Measurements from ENCODE around the gene YTHDC2. TPM values are rescaled to one million over a fixed set of nuclear protein-coding genes. Genes with fewer than 3 reads are reported as not detected.

YTHDC2 gene
- total and polyA plus RNA-seq, 2 of the 13 experiments (the other 11 are each of a cell fraction or from before 2014, with no cell fraction given): 6.7 to 17.8 TPM

DNA sequence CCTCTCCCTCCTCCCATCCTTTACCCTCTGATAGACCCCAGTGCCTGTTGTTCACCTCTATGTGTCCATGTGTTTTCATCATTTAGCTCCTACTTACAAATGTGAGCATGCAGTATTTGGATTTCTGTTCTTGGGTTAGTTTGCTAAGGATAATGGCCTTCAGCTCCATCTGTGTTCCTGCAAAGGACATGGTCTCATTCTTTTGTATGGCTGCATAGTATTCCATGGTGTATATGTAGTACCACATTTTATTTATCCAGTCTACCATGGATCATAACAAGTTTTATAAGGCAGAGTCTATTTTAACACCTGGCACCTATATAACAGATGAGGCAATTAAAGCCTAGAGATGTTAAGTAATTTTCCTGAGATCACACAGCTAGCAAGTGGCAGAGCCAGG lies 7.4 kb downstream of the YTHDC2 start:
- DNase-seq (ENCODE audit: low spot score) (no peak), FAIRE-seq (no peak), ATAC-seq (no peak)
- Histone ChIP-seq H3K36me3 (replicated peaks in 1 of 2; ENCODE audit: control insufficient read depth in 1 of 2, insufficient read depth in 2 of 2, low read length in 2 of 2) (no peaks in the 10 kb centered on the region; a peak in 2 of 5 replicates), H3K27me3 (ENCODE audit: control insufficient read depth in 1 of 2, insufficient read depth in 2 of 2, low read length in 2 of 2) (no peaks in the 10 kb centered on the region), H2AFZ (ENCODE audit: low read length) (no peak overlapping the region), H3K4me1 (ENCODE audit: insufficient read depth, low read length) (peaks cover 29% of the 10 kb centered on the region), H4K20me1 (ENCODE audit: insufficient read depth, low read length) (no peaks in the 10 kb centered on the region), H3K79me2 (ENCODE audit: insufficient read depth, low read length) (peaks cover 9% of the 10 kb centered on the region), H3K4me3 (replicated peaks in 1 of 3; ENCODE audit: insufficient read depth in 1 of 3, low read depth in 2 of 3, low read length in 3 of 3) (no peak overlapping the region), H3K9ac (ENCODE audit: insufficient read depth, low read depth, low read length) (no peak overlapping the region), H3K27ac (ENCODE audit: extremely low read length, insufficient read depth, low read length) (no peak overlapping the region), H3K9me3 (ENCODE audit: low read length) (no peaks in the 10 kb centered on the region), H3K4me2 (ENCODE audit: low read depth, low read length) (no peak overlapping the region)
- ChIA-PET CTCF (ENCODE audit: low intra/inter-chr PET ratio, low total read pairs) (no interaction called here), POLR2A (no interaction called here)
- no TSS peak for BruUV-seq (replicated peaks)
- TF ChIP-seq HDAC1 (CRISPR knock-in tag; IDR thresholded peaks at IDR 0.05) (no peak), ASH2L (IDR thresholded peaks at IDR 0.05; ENCODE audit: insufficient read length, low read depth, low read length) (no peak), WIZ (CRISPR knock-in tag; IDR thresholded peaks at IDR 0.05) (no peak), RBM22 (optimal IDR thresholded peaks at IDR 0.05; ENCODE audit: low read length) (no peak), ZNF703 (CRISPR knock-in tag; IDR thresholded peaks at IDR 0.05; ENCODE audit: borderline replicate concordance) (no peak), ZNF580 (CRISPR knock-in tag; IDR thresholded peaks at IDR 0.05; ENCODE audit: borderline replicate concordance, low read depth) (no peak), PRDM10 (CRISPR knock-in tag; IDR thresholded peaks at IDR 0.05; ENCODE audit: low read depth) (no peak), BCL6 (CRISPR knock-in tag; IDR thresholded peaks at IDR 0.05) (no peak), ZNF589 (CRISPR knock-in tag; conservative IDR thresholded peaks at IDR 0.05) (no peak), ZMAT3 (CRISPR knock-in tag; conservative IDR thresholded peaks at IDR 0.05) (no peak), SOX5 (CRISPR knock-in tag; IDR thresholded peaks at IDR 0.05; ENCODE audit: borderline replicate concordance) (no peak), ZNF563 (CRISPR knock-in tag; IDR thresholded peaks at IDR 0.05) (no peak), ZSCAN20 (CRISPR knock-in tag; IDR thresholded peaks at IDR 0.05; ENCODE audit: borderline replicate concordance) (no peak), LCORL (IDR thresholded peaks at IDR 0.05) (no peak), LCORL (CRISPR knock-in tag; IDR thresholded peaks at IDR 0.05) (no peak)
- TF ChIP-seq, protein P1, sequence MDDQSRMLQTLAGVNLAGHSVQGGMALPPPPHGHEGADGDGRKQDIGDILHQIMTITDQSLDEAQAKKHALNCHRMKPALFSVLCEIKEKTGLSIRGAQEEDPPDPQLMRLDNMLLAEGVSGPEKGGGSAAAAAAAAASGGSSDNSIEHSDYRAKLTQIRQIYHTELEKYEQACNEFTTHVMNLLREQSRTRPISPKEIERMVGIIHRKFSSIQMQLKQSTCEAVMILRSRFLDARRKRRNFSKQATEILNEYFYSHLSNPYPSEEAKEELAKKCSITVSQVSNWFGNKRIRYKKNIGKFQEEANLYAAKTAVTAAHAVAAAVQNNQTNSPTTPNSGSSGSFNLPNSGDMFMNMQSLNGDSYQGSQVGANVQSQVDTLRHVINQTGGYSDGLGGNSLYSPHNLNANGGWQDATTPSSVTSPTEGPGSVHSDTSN (CRISPR knock-in tag; IDR thresholded peaks at IDR 0.05; ENCODE audit: borderline replicate concordance): no peak
- intact Hi-C loops (cut with micrococcal nuclease; ENCODE audit: unreplicated experiment): no loop called here
- in situ Hi-C loops (cut with HindIII; ENCODE audit: extremely low pct_ligation_motif_present, low pct_unique_long_range_greater_than_20kb): loop anchor here (25.0 kb wide), 1 partner anchor 484 kb away; no protein-coding TSS in a partner anchor

Measured in HepG2 (cell line).